GM12872 (cell line): ENCODE measurements around the gene KAZN.

Experiments
- TF ChIP-seq, protein P1 (sequence below): IDR thresholded peaks from 3 replicates; pipeline ENCODE4 v1.5.1; 2011; ENCODE audit warnings: low read depth, mild to moderate bottlenecking, low read length, moderate library complexity; ENCODE audit not compliant: insufficient read depth

Gene KAZN

DNA sequence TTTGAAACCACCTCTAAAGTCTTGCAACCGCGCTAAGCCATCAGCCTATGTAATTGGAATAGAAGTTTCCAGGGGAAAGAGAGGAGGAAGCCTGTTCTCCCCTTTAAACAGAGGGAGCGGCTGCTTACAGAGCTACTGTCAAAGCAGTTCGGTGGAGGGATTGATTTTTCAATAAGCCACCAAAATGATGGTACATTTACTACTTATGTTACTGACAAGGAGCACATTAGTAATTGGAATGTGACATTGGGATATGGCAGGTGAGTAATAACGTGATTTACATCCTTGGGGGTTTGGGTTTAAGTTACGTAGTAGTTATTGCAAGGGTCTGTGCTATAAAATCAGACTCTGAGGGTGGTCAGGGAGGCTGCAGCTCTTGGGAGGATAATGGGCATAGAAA, 257.3 kb downstream of the KAZN start:
- TF ChIP-seq, protein P1, sequence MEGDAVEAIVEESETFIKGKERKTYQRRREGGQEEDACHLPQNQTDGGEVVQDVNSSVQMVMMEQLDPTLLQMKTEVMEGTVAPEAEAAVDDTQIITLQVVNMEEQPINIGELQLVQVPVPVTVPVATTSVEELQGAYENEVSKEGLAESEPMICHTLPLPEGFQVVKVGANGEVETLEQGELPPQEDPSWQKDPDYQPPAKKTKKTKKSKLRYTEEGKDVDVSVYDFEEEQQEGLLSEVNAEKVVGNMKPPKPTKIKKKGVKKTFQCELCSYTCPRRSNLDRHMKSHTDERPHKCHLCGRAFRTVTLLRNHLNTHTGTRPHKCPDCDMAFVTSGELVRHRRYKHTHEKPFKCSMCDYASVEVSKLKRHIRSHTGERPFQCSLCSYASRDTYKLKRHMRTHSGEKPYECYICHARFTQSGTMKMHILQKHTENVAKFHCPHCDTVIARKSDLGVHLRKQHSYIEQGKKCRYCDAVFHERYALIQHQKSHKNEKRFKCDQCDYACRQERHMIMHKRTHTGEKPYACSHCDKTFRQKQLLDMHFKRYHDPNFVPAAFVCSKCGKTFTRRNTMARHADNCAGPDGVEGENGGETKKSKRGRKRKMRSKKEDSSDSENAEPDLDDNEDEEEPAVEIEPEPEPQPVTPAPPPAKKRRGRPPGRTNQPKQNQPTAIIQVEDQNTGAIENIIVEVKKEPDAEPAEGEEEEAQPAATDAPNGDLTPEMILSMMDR, result no peak

DNA sequence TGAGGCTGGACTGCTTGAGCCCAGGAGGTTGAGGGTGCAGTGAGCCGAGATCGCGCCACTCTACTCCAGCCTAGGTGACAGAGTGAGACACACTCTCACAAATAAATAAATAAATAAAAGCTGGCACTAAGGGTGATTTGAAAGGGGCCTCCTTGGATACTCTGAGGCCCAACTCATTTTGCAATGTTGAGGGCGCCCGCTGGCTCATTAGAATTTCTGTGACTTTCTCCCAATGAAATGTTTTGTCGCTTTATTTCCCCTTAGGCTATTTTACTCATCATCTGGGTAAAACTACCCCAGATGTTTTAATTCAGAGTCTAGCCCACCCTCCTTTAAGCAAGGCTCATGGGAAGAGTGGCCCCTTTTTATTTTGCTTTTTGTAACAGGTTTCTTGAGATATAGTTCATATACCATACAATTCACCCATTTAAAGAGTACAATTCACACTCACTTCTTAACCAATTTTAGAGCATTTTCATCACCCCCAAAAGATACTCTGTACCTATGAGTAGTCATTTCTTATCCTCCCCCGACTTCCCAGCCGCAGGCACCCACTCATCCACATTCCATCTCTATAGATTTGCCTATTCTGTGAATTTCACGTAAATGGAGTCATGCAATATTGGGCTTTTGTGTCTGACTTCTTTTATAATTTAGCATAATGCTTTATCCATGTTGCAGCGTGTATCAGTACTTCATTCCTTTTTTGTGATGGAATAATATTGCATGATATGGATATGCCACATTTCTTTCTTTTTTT, 259.1 kb downstream of the KAZN start:
- TF ChIP-seq, protein P1, result no peak

DNA sequence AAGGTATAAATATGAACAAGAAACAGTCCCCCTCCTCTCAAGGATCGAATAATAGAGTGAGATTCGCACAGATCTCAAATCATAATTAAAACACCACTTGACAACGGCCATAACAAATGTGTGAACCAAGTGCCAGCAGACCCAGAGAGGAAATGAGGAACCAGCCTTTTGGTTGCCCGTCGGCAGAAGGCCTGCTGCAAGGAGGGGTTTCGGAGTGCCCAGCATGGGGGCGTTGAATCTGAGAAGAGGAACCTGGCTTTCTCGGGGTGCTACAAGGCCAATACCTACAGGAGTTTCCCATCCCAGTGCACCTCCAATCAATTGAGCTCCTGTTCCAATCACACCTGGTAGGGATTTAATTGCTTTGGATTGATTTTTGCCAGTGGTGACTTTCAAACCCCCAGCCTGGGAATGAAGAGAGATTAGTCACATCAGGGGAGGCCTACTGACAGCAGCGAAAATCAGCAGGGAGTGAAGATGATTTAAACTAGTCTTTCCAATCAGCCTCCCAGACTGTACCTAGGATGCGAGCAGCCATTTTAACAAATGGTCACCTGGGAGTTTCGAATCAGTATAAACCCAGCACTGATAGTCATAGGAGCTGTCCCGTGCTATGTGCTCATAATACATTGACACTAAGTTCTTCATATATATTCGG, 263.8 kb downstream of the KAZN start:
- TF ChIP-seq, protein P1, result no peak

- TF ChIP-seq, protein P1, result no peak
Measured at GRCh38 chr1:14865106-14865505, 266.6 kb downstream of the KAZN start.

GRCh38 chr1:14866911-14867612, 268.6 kb downstream of the KAZN start:
- TF ChIP-seq, protein P1, result no peak

DNA sequence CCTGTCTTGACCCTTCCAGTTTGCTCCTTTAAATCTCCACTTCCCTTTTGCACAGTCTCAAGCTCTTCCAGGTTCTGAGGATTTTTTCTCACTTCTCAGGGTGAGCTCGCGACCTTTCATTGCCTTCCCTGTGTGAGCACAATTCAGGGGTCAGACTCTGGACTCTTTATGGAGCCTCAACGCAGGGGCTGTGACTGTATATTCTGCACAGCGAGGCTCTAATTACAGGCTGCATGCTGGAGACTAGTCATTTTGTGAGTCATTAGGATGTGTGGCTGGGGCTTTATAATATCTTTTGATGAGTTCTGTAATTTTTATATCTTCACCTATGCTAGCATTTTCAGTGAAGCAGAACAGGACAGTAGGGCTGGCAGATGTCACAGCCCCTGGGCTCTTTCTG, 270.7 kb downstream of the KAZN start:
- TF ChIP-seq, protein P1, result no peak

DNA sequence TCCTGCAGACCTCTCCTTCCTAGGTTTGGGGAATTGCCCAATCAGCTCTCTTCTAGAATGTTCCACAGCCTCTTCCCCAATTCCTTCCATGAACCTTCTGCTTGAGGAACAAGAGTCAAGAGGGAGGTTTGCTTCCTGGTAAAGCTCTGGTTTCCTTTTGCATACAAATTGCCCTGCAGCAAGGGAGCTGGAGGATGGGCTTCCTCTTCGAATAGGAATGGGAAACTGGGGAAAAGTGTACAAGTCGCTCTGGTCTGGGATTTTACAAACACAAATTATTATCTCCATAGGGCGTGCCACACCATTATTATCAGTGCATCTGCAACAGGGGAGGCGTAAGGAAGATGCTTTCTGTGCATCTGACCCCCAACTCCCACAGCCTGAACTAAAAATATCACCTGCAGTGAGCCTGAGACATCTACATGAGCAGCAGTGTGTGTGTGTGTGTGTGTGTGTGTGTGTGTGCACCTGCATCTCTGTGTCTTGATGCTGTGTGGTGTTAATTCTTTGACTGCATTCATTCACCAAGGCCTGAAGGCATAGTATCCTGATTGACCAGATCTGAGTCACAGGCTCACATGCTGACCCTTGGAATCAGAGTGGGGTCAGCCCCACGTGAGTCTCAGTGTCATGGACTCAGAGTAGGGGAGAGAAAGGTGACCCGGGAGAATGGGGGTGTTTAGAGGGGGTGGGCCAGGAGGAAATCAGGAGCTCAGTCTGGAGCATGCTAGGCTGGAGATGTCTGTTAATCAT, 272.9 kb downstream of the KAZN start:
- TF ChIP-seq, protein P1, result no peak
